ENCODE measurements around the gene MRPS6.

MRPS6 gene

GRCh38 chr21:34131586-34131985 lies 58.2 kb downstream of the MRPS6 start:
- DNase-seq (ENCODE audit: low read depth in 2 of 3, low spot score in 2 of 3) = no peak

GRCh38 chr21:34132202-34132601 lies 58.8 kb downstream of the MRPS6 start:
- no peak for DNase-seq (ENCODE audit: low read depth in 2 of 3, low spot score in 2 of 3)

- no peak for DNase-seq (ENCODE audit: low read depth in 2 of 3, low spot score in 2 of 3)
Measured at GRCh38 chr21:34132926-34133325, 59.5 kb downstream of the MRPS6 start.

GRCh38 chr21:34133392-34133791 lies 60.0 kb downstream of the MRPS6 start:
- DNase-seq (ENCODE audit: low read depth in 2 of 3, low spot score in 2 of 3) = no peak

GRCh38 chr21:34133802-34134201 lies 60.4 kb downstream of the MRPS6 start:
- no peak for DNase-seq (ENCODE audit: low read depth in 2 of 3, low spot score in 2 of 3)

GRCh38 chr21:34135330-34135729 lies 62.0 kb downstream of the MRPS6 start:
- DNase-seq (ENCODE audit: low read depth in 2 of 3, low spot score in 2 of 3) = no peak

GRCh38 chr21:34141373-34141772 lies 68.0 kb downstream of the MRPS6 start:
- DNase-seq (ENCODE audit: low read depth in 2 of 3, low spot score in 2 of 3) = no peak

- DNase-seq (ENCODE audit: low read depth in 2 of 3, low spot score in 2 of 3) = no peak
Measured at GRCh38 chr21:34143685-34144182, 70.4 kb downstream of the MRPS6 start.

- no peak for DNase-seq (ENCODE audit: low read depth in 2 of 3, low spot score in 2 of 3)
Measured at GRCh38 chr21:34144224-34144623, 70.8 kb downstream of the MRPS6 start.

GRCh38 chr21:34147792-34148418 lies 74.5 kb downstream of the MRPS6 start:
- no peak for DNase-seq (ENCODE audit: low read depth in 2 of 3, low spot score in 2 of 3)

GRCh38 chr21:34148419-34148804 lies 75.0 kb downstream of the MRPS6 start:
- DNase-seq (ENCODE audit: low read depth in 2 of 3, low spot score in 2 of 3) = no peak

GRCh38 chr21:34148826-34149558 lies 75.6 kb downstream of the MRPS6 start:
- DNase-seq (ENCODE audit: low read depth in 2 of 3, low spot score in 2 of 3) = no peak

GRCh38 chr21:34152500-34152899 lies 79.1 kb downstream of the MRPS6 start:
- no peak for DNase-seq (ENCODE audit: low read depth in 2 of 3, low spot score in 2 of 3)

- DNase-seq (ENCODE audit: low read depth in 2 of 3, low spot score in 2 of 3) = no peak
Measured at GRCh38 chr21:34154878-34155277, 81.5 kb downstream of the MRPS6 start.

GRCh38 chr21:34156957-34157356 lies 83.6 kb downstream of the MRPS6 start:
- no peak for DNase-seq (ENCODE audit: low read depth in 2 of 3, low spot score in 2 of 3)

- no peak for DNase-seq (ENCODE audit: low read depth in 2 of 3, low spot score in 2 of 3)
Measured at GRCh38 chr21:34157521-34157920, 84.1 kb downstream of the MRPS6 start.

- DNase-seq (ENCODE audit: low read depth in 2 of 3, low spot score in 2 of 3) = no peak
Measured at GRCh38 chr21:34158866-34159835, 85.8 kb downstream of the MRPS6 start.

- DNase-seq (ENCODE audit: low read depth in 2 of 3, low spot score in 2 of 3) = no peak
Measured at GRCh38 chr21:34166468-34166867, 93.1 kb downstream of the MRPS6 start.

GRCh38 chr21:34170886-34171285 lies 97.5 kb downstream of the MRPS6 start:
- no peak for DNase-seq (ENCODE audit: low read depth in 2 of 3, low spot score in 2 of 3)

GRCh38 chr21:34174470-34174869 lies 101.1 kb downstream of the MRPS6 start:
- DNase-seq (ENCODE audit: low read depth in 2 of 3, low spot score in 2 of 3) = no peak

- DNase-seq (ENCODE audit: low read depth in 2 of 3, low spot score in 2 of 3) = no peak
Measured at GRCh38 chr21:34176448-34176847, 103.1 kb downstream of the MRPS6 start.

Measured in activated CD8-positive, alpha-beta memory T cell treated with anti-CD3 and anti-CD28 coated beads for 48 hours (primary cell).